ENCODE results near the gene INF2. TPM values are rescaled to one million over a fixed set of nuclear protein-coding genes. Genes with fewer than 3 reads are reported as not detected.

INF2 gene
- total and polyA plus RNA-seq, 2 donors (not counting 3 experiments of a cell fraction or from before 2014, with no cell fraction given), result 55.3 to 124 TPM

- Histone ChIP-seq H3K4me2 (ENCODE audit: insufficient read depth, low read length) (no peak overlapping the region), H3K36me3 (ENCODE audit: control insufficient read depth in 2 of 2, extremely low read depth in 1 of 2, insufficient read depth in 2 of 2, low read length in 2 of 2) (no peaks in the 10 kb centered on the region), H3K9me1 (replicated peaks; ENCODE audit: control insufficient read depth, extremely low read depth, insufficient read depth, low read length) (no peaks in the 10 kb centered on the region), H3K4me3 (replicated peaks in 1 of 3; ENCODE audit: insufficient read depth in 1 of 3, low read depth in 1 of 3, low read length in 3 of 3) (no peak overlapping the region), H2AFZ (ENCODE audit: low read depth, low read length) (no peak overlapping the region), H3K79me2 (ENCODE audit: control insufficient read depth, insufficient read depth, low read length) (no peaks in the 10 kb centered on the region), H3K9me3 (replicated peaks; ENCODE audit: control insufficient read depth, insufficient read depth, low read length) (no peaks in the 10 kb centered on the region), H3K27me3 (ENCODE audit: control insufficient read depth in 2 of 2, insufficient read depth in 2 of 2, low read length in 2 of 2) (no peaks in the 10 kb centered on the region), H3K4me1 (ENCODE audit: control insufficient read depth, extremely low read depth, insufficient read depth, low read length) (no peaks in the 10 kb centered on the region), H3K9ac (replicated peaks; ENCODE audit: extremely low read depth, insufficient read depth, low read length) (no peak overlapping the region), H4K20me1 (replicated peaks; ENCODE audit: control insufficient read depth, extremely low read depth, insufficient read depth, low read length) (no peaks in the 10 kb centered on the region), H3K27ac (ENCODE audit: insufficient read depth, low read depth, low read length) (no peak overlapping the region)
- TF ChIP-seq POLR2A (IDR thresholded peaks at IDR 0.05; ENCODE audit: low read depth, low read length) (no peak), CTCF (IDR thresholded peaks at IDR 0.05; ENCODE audit: extremely low read depth in 1 of 2, insufficient read depth in 1 of 2, low read depth in 1 of 2, low read length in 2 of 2) (no peak), MYC (IDR thresholded peaks at IDR 0.05; ENCODE audit: low read depth, low read length) (no peak), EZH2 (IDR thresholded peaks at IDR 0.05; ENCODE audit: borderline replicate concordance, low read depth, low read length, severe bottlenecking) (no peak), GATA2 (IDR thresholded peaks at IDR 0.05; ENCODE audit: insufficient read depth, insufficient read length, low read depth, low read length) (no peak), JUN (IDR thresholded peaks at IDR 0.05; ENCODE audit: borderline replicate concordance, insufficient read depth, insufficient read length, low read depth) (no peak), FOS (IDR thresholded peaks at IDR 0.05; ENCODE audit: borderline replicate concordance, insufficient read depth, low read length) (no peak), POLR2AphosphoS5 (IDR thresholded peaks at IDR 0.05; ENCODE audit: insufficient read depth, low read depth, low read length) (no peak)
- TF ChIP-seq, protein P1, sequence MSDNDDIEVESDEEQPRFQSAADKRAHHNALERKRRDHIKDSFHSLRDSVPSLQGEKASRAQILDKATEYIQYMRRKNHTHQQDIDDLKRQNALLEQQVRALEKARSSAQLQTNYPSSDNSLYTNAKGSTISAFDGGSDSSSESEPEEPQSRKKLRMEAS (IDR thresholded peaks at IDR 0.05; ENCODE audit: insufficient read depth, insufficient read length), result no peak
- ChIA-PET CTCF (no interaction called here), POLR2A (no interaction called here)
- no peak for FAIRE-seq
- dilution Hi-C loops (cut with MboI; ENCODE audit: extremely low pct_ligation_motif_present, low sequenced_read_pairs), result no loop called here
- intact Hi-C loops (cut with micrococcal nuclease), result no loop called here
- no TSS peak for BruUV-seq (replicated peaks)
- no peak for DNase-seq (ENCODE audit: low read depth, low spot score)
Measured at GRCh38 chr14:104746934-104747481, 57.6 kb downstream of the INF2 start.

Measured in endothelial cell of umbilical vein (primary cell).